Colonic mucosa (tissue), 4 donors: ENCODE measurements around the gene PPP3R1. TPM values are rescaled to one million over a fixed set of nuclear protein-coding genes. Genes with fewer than 3 reads are reported as not detected.

Source experiments
- DNase-seq: peaks from one replicate; pipeline ENCODE4 v3.0.0-alpha.2; 2020
- H3K27ac ChIP-seq: fragments of 200-600 bp; one replicate; pipeline ENCODE4 v1.8.0; 2021
- H3K27me3 ChIP-seq: fragments of 200-600 bp; one replicate; pipeline ENCODE4 v1.8.0; 2021
- H3K36me3 ChIP-seq: fragments of 200-600 bp; one replicate; pipeline ENCODE4 v1.8.0; 2021
- H3K4me1 ChIP-seq: fragments of 200-600 bp; one replicate; pipeline ENCODE4 v1.8.0; 2021; ENCODE audit warnings: mild to moderate bottlenecking
- H3K4me3 ChIP-seq: fragments of 200-600 bp; one replicate; pipeline ENCODE4 v1.8.0; 2021
- H3K9ac ChIP-seq, 2 donors: one replicate each; pipeline ENCODE4 v1.7.0; 2013; ENCODE audit warnings: control low read depth in 2 of 2, low read depth in 2 of 2, low read length in 2 of 2
- H3K9me3 ChIP-seq: fragments of 200-600 bp; one replicate; pipeline ENCODE4 v1.8.0; 2021
- intact Hi-C: fragments of 100-400 bp; cut with DNase I; formaldehyde crosslinking; loops from one replicate; pipeline ENCODE4 v1.14.1; 2022
- total RNA-seq, 2 donors: library from RNA; stranded (reverse); fragmentation: NEBNext Ultra II Directional in 1 of 2; extraction: Animal tissue kit (Norgen Biotek cat#: 25700) in 1 of 2; gene quantifications; one replicate each; pipeline ENCODE4 v1.2.1, GENCODE V29; 2021
- TF ChIP-seq, protein P1 (sequence below): fragments of 200-600 bp; IDR thresholded peaks from one replicate; pipeline ENCODE4 v1.8.0; 2022; ENCODE audit warnings: antibody characterized with exemption, mild to moderate bottlenecking
- donor health status: healthy.
- donor health status: DM: no; HTN: no; CAD: no.
- donor health status: DM: no; HTN: no; CAD: no.

The PPP3R1 gene
- total RNA-seq, 2 donors from 2014 or later = 45.1 to 67.8 TPM

DNA sequence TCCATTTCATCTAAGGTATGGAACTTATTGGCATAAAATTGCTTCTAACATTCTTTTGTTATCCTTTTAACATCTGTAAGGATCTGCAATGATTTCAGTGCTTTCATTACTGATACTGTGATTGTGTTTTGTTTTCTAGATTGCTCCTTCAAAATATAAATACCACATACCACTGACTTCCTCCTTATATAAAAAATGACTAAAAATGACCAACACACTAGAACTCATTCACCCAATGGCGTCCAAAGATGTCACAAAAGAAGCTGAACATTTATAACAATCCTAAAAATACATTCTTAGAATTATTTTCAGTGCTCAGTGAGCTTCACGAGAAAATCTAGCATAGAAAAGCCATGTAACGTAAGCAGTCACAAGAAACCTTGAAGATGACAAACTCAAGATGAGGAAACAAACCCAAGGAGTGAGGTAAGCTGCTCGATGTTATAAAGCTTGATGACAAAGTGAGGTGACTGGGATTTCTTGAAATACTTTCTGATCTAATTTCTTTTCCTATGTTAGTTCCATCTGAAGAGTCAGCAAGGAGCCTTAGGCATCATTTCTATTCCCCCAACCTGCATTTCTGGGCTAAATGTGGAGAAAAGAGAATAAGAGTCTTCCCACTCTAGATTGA lies 52.1 kb downstream of the PPP3R1 start:
- Histone ChIP-seq H3K36me3 (no peaks in the 10 kb centered on the region), H3K27me3 (no peaks in the 10 kb centered on the region), H3K4me3 (no peak overlapping the region), H3K27ac (no peak overlapping the region), H3K9me3 (no peaks in the 10 kb centered on the region), H3K4me1 (peaks cover 3% of the 10 kb centered on the region), H3K9ac (no peak overlapping the region)
- TF ChIP-seq, protein P1, sequence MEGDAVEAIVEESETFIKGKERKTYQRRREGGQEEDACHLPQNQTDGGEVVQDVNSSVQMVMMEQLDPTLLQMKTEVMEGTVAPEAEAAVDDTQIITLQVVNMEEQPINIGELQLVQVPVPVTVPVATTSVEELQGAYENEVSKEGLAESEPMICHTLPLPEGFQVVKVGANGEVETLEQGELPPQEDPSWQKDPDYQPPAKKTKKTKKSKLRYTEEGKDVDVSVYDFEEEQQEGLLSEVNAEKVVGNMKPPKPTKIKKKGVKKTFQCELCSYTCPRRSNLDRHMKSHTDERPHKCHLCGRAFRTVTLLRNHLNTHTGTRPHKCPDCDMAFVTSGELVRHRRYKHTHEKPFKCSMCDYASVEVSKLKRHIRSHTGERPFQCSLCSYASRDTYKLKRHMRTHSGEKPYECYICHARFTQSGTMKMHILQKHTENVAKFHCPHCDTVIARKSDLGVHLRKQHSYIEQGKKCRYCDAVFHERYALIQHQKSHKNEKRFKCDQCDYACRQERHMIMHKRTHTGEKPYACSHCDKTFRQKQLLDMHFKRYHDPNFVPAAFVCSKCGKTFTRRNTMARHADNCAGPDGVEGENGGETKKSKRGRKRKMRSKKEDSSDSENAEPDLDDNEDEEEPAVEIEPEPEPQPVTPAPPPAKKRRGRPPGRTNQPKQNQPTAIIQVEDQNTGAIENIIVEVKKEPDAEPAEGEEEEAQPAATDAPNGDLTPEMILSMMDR = no peak
- intact Hi-C loops = no loop called here
- DNase-seq = no peak

DNA sequence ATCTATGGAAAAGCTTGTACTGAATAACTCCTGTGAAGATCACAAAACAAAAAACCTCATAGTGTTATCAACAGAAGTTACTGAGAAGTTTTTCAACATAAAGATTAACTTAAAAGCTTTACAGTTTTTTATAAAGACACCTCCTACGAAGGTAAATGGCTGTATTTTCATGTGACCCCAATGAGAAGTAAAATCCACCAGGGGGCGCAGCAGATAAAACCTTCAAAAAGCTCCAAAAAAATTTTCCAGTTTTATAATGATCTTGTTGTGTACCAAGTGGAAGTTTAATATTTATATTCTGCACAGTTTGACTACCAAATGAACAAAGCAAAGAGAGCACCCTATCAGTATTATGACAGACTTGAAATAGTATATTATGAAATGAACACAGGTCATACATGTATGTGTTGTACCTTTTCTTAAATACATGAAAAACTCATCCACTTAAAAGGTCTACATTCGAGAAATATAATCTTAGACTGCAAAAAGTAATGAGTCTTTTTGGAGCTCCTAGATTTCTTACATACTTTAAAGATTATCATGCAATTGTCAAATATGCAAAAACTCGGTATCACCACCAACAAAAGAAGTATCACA lies 56.1 kb downstream of the PPP3R1 start:
- Histone ChIP-seq H3K4me1 (peaks cover 1% of the 10 kb centered on the region), H3K27ac (no peak overlapping the region), H3K36me3 (no peaks in the 10 kb centered on the region), H3K4me3 (no peak overlapping the region), H3K9me3 (no peaks in the 10 kb centered on the region), H3K9ac (no peak overlapping the region), H3K27me3 (no peaks in the 10 kb centered on the region)
- intact Hi-C loops = loop anchor here (5.0 to 10.0 kb wide), 2 partner anchors 49 to 86 kb away; no protein-coding TSS in a partner anchor
- peak; percentile 55 for DNase-seq
- TF ChIP-seq, protein P1 = peak; percentile 69

DNA sequence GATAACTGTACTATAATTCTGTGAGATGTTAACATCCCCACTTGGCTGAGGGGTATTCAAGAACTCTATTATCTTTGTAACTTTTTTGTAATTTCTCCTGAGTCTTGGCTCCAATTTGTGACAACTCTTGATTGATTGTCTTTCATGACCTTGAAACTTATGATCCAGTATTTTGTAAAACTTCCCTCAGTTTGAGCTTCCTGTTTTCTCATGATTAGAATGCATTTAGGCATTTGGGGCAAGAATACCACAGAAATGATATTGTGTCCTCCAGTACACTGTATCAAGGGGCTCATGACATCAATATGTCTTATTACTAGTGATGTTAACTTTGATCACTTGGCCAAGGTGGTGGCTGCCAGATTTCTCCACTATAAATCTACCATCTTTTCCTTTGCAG lies 57.2 kb downstream of the PPP3R1 start:
- Histone ChIP-seq H3K4me3 (no peak overlapping the region), H3K27me3 (no peaks in the 10 kb centered on the region), H3K9me3 (no peaks in the 10 kb centered on the region), H3K9ac (no peak overlapping the region), H3K36me3 (no peaks in the 10 kb centered on the region), H3K27ac (no peak overlapping the region), H3K4me1 (peaks cover 5% of the 10 kb centered on the region)
- no peak for DNase-seq
- TF ChIP-seq, protein P1 = no peak
- intact Hi-C loops = loop anchor here (5.0 to 10.0 kb wide), 2 partner anchors 50 to 87 kb away; no protein-coding TSS in a partner anchor

DNA sequence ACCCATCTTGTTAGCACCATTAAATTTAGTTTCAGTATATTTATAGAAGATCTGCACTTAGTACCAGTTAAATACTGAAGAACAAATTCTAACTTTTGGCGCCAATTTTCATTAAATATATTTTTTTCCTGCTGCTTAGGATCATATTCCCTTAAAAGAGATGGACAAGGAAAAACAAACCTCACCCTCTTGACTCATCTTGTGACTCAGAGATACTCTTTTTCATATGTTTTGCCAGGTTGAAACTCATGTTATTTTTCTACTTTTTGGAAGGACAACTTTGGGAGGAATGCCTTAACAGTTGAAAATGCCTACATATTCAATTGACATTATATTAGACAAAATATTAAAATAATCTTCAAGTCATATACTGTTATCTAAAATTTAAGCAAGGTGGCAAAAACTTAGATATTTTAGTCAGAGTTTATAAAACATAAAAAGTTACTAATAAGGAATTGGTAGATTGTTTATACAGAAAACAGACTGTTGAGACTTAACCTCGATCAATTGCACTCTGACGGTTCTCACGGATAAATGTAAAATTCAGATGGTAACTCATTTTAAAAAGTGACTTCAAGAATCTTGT lies 58.5 kb downstream of the PPP3R1 start:
- peaks cover 5% of the 10 kb centered on the region for H3K4me1 ChIP-seq

DNA sequence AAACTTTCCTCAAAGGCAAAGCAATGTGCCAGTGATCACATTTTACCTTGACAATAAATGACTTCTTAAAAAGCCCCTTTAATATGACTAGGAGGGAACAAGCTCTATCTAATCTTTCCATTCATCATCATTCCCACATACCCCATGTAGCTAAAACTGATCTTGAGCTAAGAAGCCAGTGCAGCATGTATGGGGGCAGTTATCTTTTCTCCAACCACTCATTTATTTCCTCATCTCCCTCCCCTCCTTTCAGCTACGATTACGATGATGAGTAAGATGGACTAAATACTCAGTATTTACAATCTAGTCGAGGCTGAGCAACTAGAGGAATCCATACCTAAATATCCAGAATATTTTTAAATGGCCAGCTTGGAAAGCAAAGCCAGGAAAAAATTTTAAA lies 59.2 kb downstream of the PPP3R1 start:
- Histone ChIP-seq H3K36me3 (no peaks in the 10 kb centered on the region), H3K27me3 (no peaks in the 10 kb centered on the region), H3K9ac (no peak overlapping the region), H3K4me1 (peaks cover 5% of the 10 kb centered on the region), H3K4me3 (no peak overlapping the region), H3K27ac (no peak overlapping the region), H3K9me3 (no peaks in the 10 kb centered on the region)
- intact Hi-C loops = loop anchor here (10.0 kb wide), 1 partner anchor 52 kb away; no protein-coding TSS in a partner anchor
- DNase-seq = no peak
- TF ChIP-seq, protein P1 = no peak

More for the DNA sequence above, 58.5 kb downstream of the PPP3R1 start:
- no peaks in the 10 kb centered on the region for H3K36me3 ChIP-seq
- no peaks in the 10 kb centered on the region for H3K27me3 ChIP-seq
- intact Hi-C loops = loop anchor here (10.0 kb wide), 1 partner anchor 51 kb away; no protein-coding TSS in a partner anchor
- no peak for DNase-seq
- H3K9me3 ChIP-seq = no peaks in the 10 kb centered on the region
- H3K27ac ChIP-seq = no peak overlapping the region
- TF ChIP-seq, protein P1 = no peak
- H3K9ac ChIP-seq = no peak overlapping the region
- H3K4me3 ChIP-seq = no peak overlapping the region
